HG03066 (cell line): Measurements from ENCODE around the gene KCNMA1.

ENCODE experiments used
- ATAC-seq: cut with Tn5 transposase; IDR thresholded peaks from one replicate; pipeline ENCODE4 v1.9.1; 2021; ENCODE audit warnings: low read depth; ENCODE audit not compliant: unreplicated experiment

KCNMA1 gene

GRCh38 chr10:77207182-77207827 is 430.3 kb downstream of the KCNMA1 start:
- ATAC-seq = no peak

- ATAC-seq = no peak
Observed at GRCh38 chr10:77205135-77205534, 432.5 kb downstream of the KCNMA1 start.

- ATAC-seq = no peak
Observed at GRCh38 chr10:77204171-77204570, 433.4 kb downstream of the KCNMA1 start.

GRCh38 chr10:77202857-77203256 is 434.8 kb downstream of the KCNMA1 start:
- ATAC-seq = no peak

GRCh38 chr10:77201135-77202106 is 436.2 kb downstream of the KCNMA1 start:
- ATAC-seq = no peak

GRCh38 chr10:77197544-77197943 is 440.1 kb downstream of the KCNMA1 start:
- no peak for ATAC-seq

GRCh38 chr10:77196614-77197013 is 441.0 kb downstream of the KCNMA1 start:
- no peak for ATAC-seq

GRCh38 chr10:77195101-77195500 is 442.5 kb downstream of the KCNMA1 start:
- ATAC-seq = no peak

GRCh38 chr10:77193001-77193400 is 444.6 kb downstream of the KCNMA1 start:
- ATAC-seq = no peak

- no peak for ATAC-seq
Observed at GRCh38 chr10:77192402-77192801, 445.2 kb downstream of the KCNMA1 start.

- ATAC-seq = no peak
Observed at GRCh38 chr10:77191324-77192049, 446.1 kb downstream of the KCNMA1 start.

GRCh38 chr10:77190291-77190690 is 447.3 kb downstream of the KCNMA1 start:
- no peak for ATAC-seq

- no peak for ATAC-seq
Observed at GRCh38 chr10:77189520-77189919, 448.1 kb downstream of the KCNMA1 start.

- no peak for ATAC-seq
Observed at GRCh38 chr10:77189075-77189474, 448.5 kb downstream of the KCNMA1 start.

GRCh38 chr10:77188521-77188920 is 449.1 kb downstream of the KCNMA1 start:
- no peak for ATAC-seq

- ATAC-seq = no peak
Observed at GRCh38 chr10:77188000-77188395, 449.6 kb downstream of the KCNMA1 start.

GRCh38 chr10:77187376-77187999 is 450.1 kb downstream of the KCNMA1 start:
- no peak for ATAC-seq

GRCh38 chr10:77186936-77187335 is 450.7 kb downstream of the KCNMA1 start:
- ATAC-seq = no peak

- no peak for ATAC-seq
Observed at GRCh38 chr10:77185696-77186095, 451.9 kb downstream of the KCNMA1 start.

GRCh38 chr10:77182803-77183202 is 454.8 kb downstream of the KCNMA1 start:
- ATAC-seq = no peak

- ATAC-seq = no peak
Observed at GRCh38 chr10:77180794-77181193, 456.8 kb downstream of the KCNMA1 start.
